ENCODE results near the gene PLEK. TPM values are rescaled to one million over a fixed set of nuclear protein-coding genes. Genes with fewer than 3 reads are reported as not detected.

Gene PLEK
- total RNA-seq, 1 donor, result not detected

DNA sequence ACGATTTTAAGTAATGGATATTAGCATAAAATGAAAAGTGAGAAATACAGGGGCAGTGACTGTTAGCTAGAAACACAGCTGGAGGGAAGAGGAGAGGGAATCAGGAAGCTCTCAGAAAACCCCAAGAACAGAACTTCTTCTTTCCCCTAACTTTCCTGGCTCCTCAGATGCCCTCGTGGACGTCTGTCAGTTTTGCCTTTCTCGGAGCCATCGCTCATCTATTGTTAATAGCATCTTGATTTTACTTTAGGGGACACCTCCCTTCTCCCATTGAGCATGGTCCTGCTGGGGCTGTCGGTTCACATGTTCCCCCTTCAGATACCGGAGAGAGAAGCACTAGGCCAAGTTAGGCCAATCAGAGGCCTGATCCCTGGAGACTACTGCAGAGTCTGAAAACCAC lies 2.3 kb upstream of the PLEK start:
- no peak for DNase-seq (ENCODE audit: low read depth)
- TF ChIP-seq, protein P1, sequence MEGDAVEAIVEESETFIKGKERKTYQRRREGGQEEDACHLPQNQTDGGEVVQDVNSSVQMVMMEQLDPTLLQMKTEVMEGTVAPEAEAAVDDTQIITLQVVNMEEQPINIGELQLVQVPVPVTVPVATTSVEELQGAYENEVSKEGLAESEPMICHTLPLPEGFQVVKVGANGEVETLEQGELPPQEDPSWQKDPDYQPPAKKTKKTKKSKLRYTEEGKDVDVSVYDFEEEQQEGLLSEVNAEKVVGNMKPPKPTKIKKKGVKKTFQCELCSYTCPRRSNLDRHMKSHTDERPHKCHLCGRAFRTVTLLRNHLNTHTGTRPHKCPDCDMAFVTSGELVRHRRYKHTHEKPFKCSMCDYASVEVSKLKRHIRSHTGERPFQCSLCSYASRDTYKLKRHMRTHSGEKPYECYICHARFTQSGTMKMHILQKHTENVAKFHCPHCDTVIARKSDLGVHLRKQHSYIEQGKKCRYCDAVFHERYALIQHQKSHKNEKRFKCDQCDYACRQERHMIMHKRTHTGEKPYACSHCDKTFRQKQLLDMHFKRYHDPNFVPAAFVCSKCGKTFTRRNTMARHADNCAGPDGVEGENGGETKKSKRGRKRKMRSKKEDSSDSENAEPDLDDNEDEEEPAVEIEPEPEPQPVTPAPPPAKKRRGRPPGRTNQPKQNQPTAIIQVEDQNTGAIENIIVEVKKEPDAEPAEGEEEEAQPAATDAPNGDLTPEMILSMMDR (IDR thresholded peaks at IDR 0.05; ENCODE audit: insufficient read depth, low read depth, low read length), result no peak
- no peak overlapping the region for H3K4me3 ChIP-seq (ENCODE audit: low read depth, low read length)

DNA sequence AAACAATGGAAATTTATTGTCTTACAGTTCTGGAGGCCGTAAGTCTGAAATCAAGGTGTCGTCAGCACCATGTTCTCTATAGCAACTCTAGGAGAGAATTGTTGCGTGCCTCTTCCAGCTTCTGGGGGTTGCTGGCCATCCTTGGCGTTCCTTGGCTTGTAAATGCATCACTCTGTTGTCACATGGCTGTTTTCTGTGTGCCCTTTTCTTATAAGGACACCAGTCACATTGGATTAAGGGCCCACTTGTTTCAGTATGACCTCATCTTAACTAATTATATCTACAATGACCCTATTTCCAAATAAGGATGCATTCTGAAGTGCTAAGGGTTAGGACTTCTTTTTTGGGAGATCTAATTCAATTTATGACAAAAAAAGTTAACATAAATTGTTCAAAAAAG lies 1.4 kb upstream of the PLEK start:
- no peak for DNase-seq (ENCODE audit: low read depth)
- no peak overlapping the region for H3K4me3 ChIP-seq (ENCODE audit: low read depth, low read length)
- TF ChIP-seq, protein P1 (IDR thresholded peaks at IDR 0.05; ENCODE audit: insufficient read depth, low read depth, low read length), result no peak

DNA sequence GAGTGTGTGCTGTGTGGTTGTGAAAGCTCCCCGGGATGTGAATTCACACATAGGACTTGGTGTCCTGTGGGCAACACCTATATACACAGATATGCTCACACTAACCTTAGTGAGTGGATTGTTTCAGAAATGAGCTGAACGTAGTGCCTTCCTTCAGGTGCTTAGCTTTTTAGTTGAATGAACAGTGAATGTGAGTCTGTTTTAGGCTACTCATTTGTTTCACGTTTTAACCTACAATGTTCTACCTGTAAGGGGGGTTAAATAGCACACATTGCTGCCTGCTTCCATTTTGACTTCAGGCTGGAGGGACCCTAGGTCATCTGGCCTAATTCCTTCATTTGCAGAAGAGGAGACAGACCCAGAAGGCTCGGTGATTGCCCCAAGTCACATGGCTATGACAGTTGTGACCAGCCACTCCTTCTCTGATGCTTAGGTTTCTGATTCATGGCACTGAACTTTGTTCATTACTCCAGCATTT lies 1.0 kb downstream of the PLEK start:
- TF ChIP-seq, protein P1 (IDR thresholded peaks at IDR 0.05; ENCODE audit: insufficient read depth, low read depth, low read length), result no peak
- no peak overlapping the region for H3K4me3 ChIP-seq (ENCODE audit: low read depth, low read length)
- DNase-seq (ENCODE audit: low read depth), result no peak

DNA sequence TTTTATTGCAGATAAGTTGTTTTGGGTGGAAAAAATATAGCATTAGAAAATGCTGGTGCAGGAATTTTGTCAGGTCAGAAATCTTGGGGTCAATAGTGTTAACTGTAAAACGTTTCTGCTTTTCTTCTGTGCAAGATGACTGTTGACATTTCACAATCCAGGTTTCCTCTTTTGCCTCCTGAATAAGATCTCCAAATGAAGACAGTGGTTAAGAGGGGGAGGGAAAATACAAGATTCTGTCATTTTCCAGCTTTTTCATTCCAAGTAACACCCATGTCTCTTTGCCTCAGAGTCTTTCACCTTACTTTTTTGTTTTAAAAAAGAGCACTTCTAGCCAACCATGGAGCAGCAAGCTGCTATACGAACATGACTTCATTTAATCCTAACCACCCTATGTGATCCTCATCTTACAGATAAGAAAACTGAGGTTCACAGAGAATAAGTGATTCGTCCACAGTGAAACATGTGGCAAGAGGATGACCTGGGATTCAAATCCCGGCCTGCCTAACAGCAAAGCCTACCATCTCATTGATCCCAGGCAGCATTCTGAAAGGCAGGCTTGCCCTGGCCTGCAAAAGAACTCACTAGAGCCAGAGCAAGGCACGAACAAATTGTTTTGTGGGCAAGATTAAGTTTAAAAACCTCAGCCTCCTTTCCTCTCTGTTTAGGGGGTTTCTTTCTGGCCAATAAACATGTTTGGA lies 3.0 kb downstream of the PLEK start:
- TF ChIP-seq, protein P1 (IDR thresholded peaks at IDR 0.05; ENCODE audit: insufficient read depth, low read depth, low read length), result no peak
- DNase-seq (ENCODE audit: low read depth), result no peak
- H3K4me3 ChIP-seq (ENCODE audit: low read depth, low read length), result no peak overlapping the region

DNA sequence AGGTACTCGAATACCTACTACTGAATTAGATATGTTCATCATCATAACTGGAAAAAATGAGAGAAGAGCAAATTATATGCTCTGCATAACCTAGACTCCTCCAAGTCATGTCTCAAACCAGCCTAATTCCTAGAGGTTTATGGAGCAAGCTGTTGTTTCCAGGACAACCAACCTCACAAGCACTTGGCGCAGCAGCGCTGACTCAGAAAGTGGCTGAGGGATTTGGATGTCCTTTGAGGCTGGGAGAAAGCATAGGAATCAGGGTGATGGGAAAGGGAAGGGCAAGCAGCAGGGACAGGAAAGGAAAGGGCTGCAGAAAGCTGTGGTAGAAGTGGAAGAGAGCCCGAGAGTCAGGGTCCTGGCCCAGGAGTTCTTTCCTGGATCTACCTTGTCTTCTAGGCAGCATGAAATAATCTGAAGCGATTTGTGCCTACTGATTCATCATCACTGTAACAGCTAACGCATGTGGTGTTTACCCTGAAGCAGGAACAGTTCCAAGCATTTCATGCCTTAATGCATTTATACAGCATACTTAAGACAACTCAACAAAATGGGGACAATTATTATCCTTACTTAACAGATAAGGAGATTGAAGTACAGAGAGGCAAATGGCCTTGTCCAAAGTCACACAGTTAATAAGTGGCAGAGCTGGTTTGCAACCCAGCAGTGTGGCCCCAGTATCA lies 3.7 kb downstream of the PLEK start:
- no peak overlapping the region for H3K4me3 ChIP-seq (ENCODE audit: low read depth, low read length)
- TF ChIP-seq, protein P1 (IDR thresholded peaks at IDR 0.05; ENCODE audit: insufficient read depth, low read depth, low read length), result no peak

DNA sequence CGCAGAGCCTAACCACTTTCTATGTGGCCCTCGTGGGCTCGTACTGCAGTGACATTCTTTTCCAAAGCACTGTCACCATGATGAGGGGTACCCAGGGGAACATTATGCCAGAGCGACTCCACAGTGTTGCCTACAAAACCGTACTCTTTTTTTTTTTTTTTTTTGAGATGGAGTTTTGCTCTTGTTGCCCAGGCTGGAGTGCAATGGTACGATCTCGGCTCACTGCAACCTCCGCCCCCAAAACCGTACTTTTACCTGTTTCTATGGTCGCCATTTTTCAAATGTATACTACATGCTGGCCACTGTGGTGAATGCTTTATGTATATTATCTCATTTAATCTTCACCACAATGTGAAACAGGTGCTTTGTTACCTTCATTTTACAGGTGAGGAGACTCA lies 4.3 kb downstream of the PLEK start:
- no peak for DNase-seq (ENCODE audit: low read depth)
- TF ChIP-seq, protein P1 (IDR thresholded peaks at IDR 0.05; ENCODE audit: insufficient read depth, low read depth, low read length), result no peak

More for the DNA sequence above, 3.7 kb downstream of the PLEK start:
- DNase-seq (ENCODE audit: low read depth), result peak; percentile 51

More for the DNA sequence above, 4.3 kb downstream of the PLEK start:
- no peak overlapping the region for H3K4me3 ChIP-seq (ENCODE audit: low read depth, low read length)
